Neuron (in vitro differentiated cells): ENCODE data around the gene MLXIPL.
"Not testable (repeated sequence)": the region's sequence is repeated elsewhere in the genome, so short reads cannot be mapped to it uniquely, and the experiment has no call there.

Experiments
- H2AFZ ChIP-seq: one replicate; pipeline ENCODE4 v1.6.1; 2013; ENCODE audit warnings: low read depth, mild to moderate bottlenecking, inconsistent platforms, low read length, moderate library complexity
- H3K27me3 ChIP-seq: one replicate; pipeline ENCODE4 v1.6.1; 2013; ENCODE audit warnings: low read length; ENCODE audit not compliant: insufficient read depth
- H3K36me3 ChIP-seq: one replicate; pipeline ENCODE4 v1.6.1; 2013; ENCODE audit warnings: low read length; ENCODE audit not compliant: insufficient read depth
- H3K4me1 ChIP-seq: one replicate; pipeline ENCODE4 v1.6.1; 2013; ENCODE audit warnings: low read length; ENCODE audit not compliant: insufficient read depth
- H3K4me3 ChIP-seq: 2 replicates; pipeline ENCODE4 v1.5.1; 2013; ENCODE audit warnings: mild to moderate bottlenecking, low read length, moderate library complexity
- H3K9me3 ChIP-seq: one replicate; pipeline ENCODE4 v1.6.1; 2013; ENCODE audit warnings: low read length

The MLXIPL gene

GRCh38 chr7:73597978-73598782 is 26.1 kb downstream of the MLXIPL start:
- no peaks in the 10 kb centered on the region for H3K36me3 ChIP-seq
- H2AFZ ChIP-seq, result no peak overlapping the region
- no peaks in the 10 kb centered on the region for H3K9me3 ChIP-seq
- peaks cover 24% of the 10 kb centered on the region for H3K27me3 ChIP-seq
- no peak overlapping the region for H3K4me3 ChIP-seq
- no peaks in the 10 kb centered on the region for H3K4me1 ChIP-seq

- Histone ChIP-seq H3K4me3 (no peak overlapping the region), H2AFZ (no peak overlapping the region), H3K27me3 (peaks cover 21% of the 10 kb centered on the region), H3K4me1 (no peaks in the 10 kb centered on the region), H3K36me3 (no peaks in the 10 kb centered on the region), H3K9me3 (no peaks in the 10 kb centered on the region)
These were observed 27.9 kb downstream of the MLXIPL start for GRCh38 chr7:73596191-73597065.

- Histone ChIP-seq H3K4me3 (no peak overlapping the region), H2AFZ (no peak overlapping the region), H3K36me3 (no peaks in the 10 kb centered on the region), H3K27me3 (peaks cover 21% of the 10 kb centered on the region), H3K9me3 (no peaks in the 10 kb centered on the region), H3K4me1 (no peaks in the 10 kb centered on the region)
These were observed 29.0 kb downstream of the MLXIPL start for GRCh38 chr7:73595358-73595757.

- Histone ChIP-seq H3K4me1 (no peaks in the 10 kb centered on the region), H3K9me3 (no peaks in the 10 kb centered on the region), H3K27me3 (peaks cover 19% of the 10 kb centered on the region), H3K36me3 (no peaks in the 10 kb centered on the region), H2AFZ (no peak overlapping the region), H3K4me3 (no peak overlapping the region)
These were observed 30.9 kb downstream of the MLXIPL start for GRCh38 chr7:73593207-73594045.

- no peaks in the 10 kb centered on the region for H3K9me3 ChIP-seq
- no peak overlapping the region for H2AFZ ChIP-seq
- H3K4me3 ChIP-seq, result no peak overlapping the region
- no peaks in the 10 kb centered on the region for H3K36me3 ChIP-seq
- H3K4me1 ChIP-seq, result no peaks in the 10 kb centered on the region
- H3K27me3 ChIP-seq, result no peaks in the 10 kb centered on the region
These were observed 37.4 kb downstream of the MLXIPL start for GRCh38 chr7:73586911-73587310.

- no peaks in the 10 kb centered on the region for H3K36me3 ChIP-seq
- no peaks in the 10 kb centered on the region for H3K27me3 ChIP-seq
- no peaks in the 10 kb centered on the region for H3K9me3 ChIP-seq
- no peak overlapping the region for H2AFZ ChIP-seq
- H3K4me1 ChIP-seq, result no peaks in the 10 kb centered on the region
- no peak overlapping the region for H3K4me3 ChIP-seq
These were observed 39.1 kb downstream of the MLXIPL start for GRCh38 chr7:73585196-73585595.

GRCh38 chr7:73582664-73583202 is 41.6 kb downstream of the MLXIPL start:
- no peaks in the 10 kb centered on the region for H3K9me3 ChIP-seq
- no peak overlapping the region for H3K4me3 ChIP-seq
- peaks cover 4% of the 10 kb centered on the region for H3K4me1 ChIP-seq
- H3K36me3 ChIP-seq, result no peaks in the 10 kb centered on the region
- no peak overlapping the region for H2AFZ ChIP-seq
- H3K27me3 ChIP-seq, result no peaks in the 10 kb centered on the region

- H3K36me3 ChIP-seq, H3K27me3 ChIP-seq, H3K4me3 ChIP-seq, H2AFZ ChIP-seq, H3K9me3 ChIP-seq: not testable (repeated sequence)
- peaks cover 11% of the 10 kb centered on the region for H3K4me1 ChIP-seq
These were observed 43.3 kb downstream of the MLXIPL start for GRCh38 chr7:73581006-73581405.

GRCh38 chr7:73578342-73579128 is 45.8 kb downstream of the MLXIPL start, which contains the start of gene TBL2:
TBL2 (minus strand) TSS chr7:73578579; CDS start chr7:73578549, 30 bp downstream.
- H2AFZ ChIP-seq, result peak within 1 kb of the TSS; percentile 77

GRCh38 chr7:73577627-73578341 is 46.5 kb downstream of the MLXIPL start:
- Histone ChIP-seq H3K27me3 (no peaks in the 10 kb centered on the region), H3K4me1 (peaks cover 11% of the 10 kb centered on the region), H3K4me3 (peak overlapping the region; percentile 100), H3K36me3 (peaks cover 24% of the 10 kb centered on the region), H3K9me3 (no peaks in the 10 kb centered on the region), H2AFZ (peak overlapping the region; percentile 77)

More at GRCh38 chr7:73578342-73579128, 45.8 kb downstream of the MLXIPL start, which contains the start of gene TBL2:
- Histone ChIP-seq H3K36me3 (peaks cover 17% of the 10 kb centered on the region), H3K9me3 (no peaks in the 10 kb centered on the region), H3K4me3 (peak within 1 kb of the TSS; percentile 100), H3K27me3 (no peaks in the 10 kb centered on the region), H3K4me1 (peaks cover 11% of the 10 kb centered on the region)

- no peaks in the 10 kb centered on the region for H3K9me3 ChIP-seq
- H3K27me3 ChIP-seq, result no peaks in the 10 kb centered on the region
- peaks cover 59% of the 10 kb centered on the region for H3K36me3 ChIP-seq
- H3K4me1 ChIP-seq, result peaks cover 7% of the 10 kb centered on the region
- no peak overlapping the region for H3K4me3 ChIP-seq
- H2AFZ ChIP-seq, result no peak overlapping the region
These were observed 50.5 kb downstream of the MLXIPL start for GRCh38 chr7:73573791-73574190.
